AG04450 (cell line): ENCODE data around the gene MAPK8IP3. TPM values are rescaled to one million over a fixed set of nuclear protein-coding genes. Genes with fewer than 3 reads are reported as not detected.

ENCODE experiments used
- CTCF ChIA-PET: fragments of 300-600, 350-600 bp; formaldehyde crosslinking; extraction: SDS; loops from one replicate; lab custom pipeline; 2022; ENCODE audit warnings: antibody characterized with exemption, inconsistent platforms; lab: Charles Lee
- POLR2A ChIA-PET: fragments of 350-600 bp; formaldehyde crosslinking; extraction: SDS; loops from one replicate; lab custom pipeline; 2021; ENCODE audit warnings: antibody characterized with exemption, inconsistent platforms; lab: Yijun Ruan, JAX
- DNase-seq: peaks from one replicate; pipeline ENCODE4 v3.0.0-alpha.2; 2011; ENCODE audit warnings: low read depth, low spot score
- H3K27ac ChIP-seq: one replicate; pipeline ENCODE4 v1.5.1; 2012; ENCODE audit warnings: low read depth, low read length, control low read depth
- H3K27me3 ChIP-seq: one replicate; pipeline ENCODE4 v1.6.0; 2012; ENCODE audit warnings: low read length; ENCODE audit not compliant: control insufficient read depth, insufficient read depth
- H3K4me3 ChIP-seq: 2 replicates; pipeline ENCODE4 v1.5.1; 2011; ENCODE audit warnings: mild to moderate bottlenecking, low read depth, low read length, control low read depth
- H3K9me3 ChIP-seq: 2 replicates; pipeline ENCODE4 v1.5.1; 2012; ENCODE audit warnings: low read length; ENCODE audit not compliant: control insufficient read depth, insufficient read depth
- CTCF ChIP-seq: IDR thresholded peaks from 2 replicates; pipeline ENCODE4 v1.5.1; 2011; ENCODE audit warnings: low read depth, low read length, control low read depth, inconsistent platforms
- polyA plus RNA-seq: library from polyadenylated mRNA; depleted of rRNA; stranded (reverse); fragments of >200 nt; gene quantifications from 2 replicates; pipeline ENCODE4 v1.2.3, GENCODE V29; 2011

MAPK8IP3 gene
- polyA plus RNA-seq, 1 experiment: 11.8 TPM

GRCh38 chr16:1788708-1789100 lies 82.7 kb downstream of the MAPK8IP3 start:
- ChIA-PET POLR2A (no interaction called here), CTCF (no interaction called here)
- Histone ChIP-seq H3K4me3 (no peak overlapping the region), H3K27me3 (no peaks in the 10 kb centered on the region), H3K27ac (no peak overlapping the region), H3K9me3 (no peaks in the 10 kb centered on the region; the same call in 1 of the 2 replicates)
- TF ChIP-seq CTCF: no peak
- no peak for DNase-seq

- H3K9me3 ChIP-seq: no peaks in the 10 kb centered on the region; the same call in 1 of the 2 replicates
- H3K27ac ChIP-seq: no peak overlapping the region
- no peak for TF ChIP-seq CTCF
- no peak for DNase-seq
- ChIA-PET POLR2A (no interaction called here), CTCF (no interaction called here)
- no peaks in the 10 kb centered on the region for H3K27me3 ChIP-seq
- H3K4me3 ChIP-seq: no peak overlapping the region
Measured at GRCh38 chr16:1789643-1790045, 83.6 kb downstream of the MAPK8IP3 start.

GRCh38 chr16:1790261-1790610 lies 84.2 kb downstream of the MAPK8IP3 start:
- H3K27ac ChIP-seq: no peak overlapping the region
- H3K9me3 ChIP-seq: no peaks in the 10 kb centered on the region; the same call in 1 of the 2 replicates
- no peak for TF ChIP-seq CTCF
- ChIA-PET CTCF (no interaction called here), POLR2A (no interaction called here)
- no peak for DNase-seq
- H3K27me3 ChIP-seq: no peaks in the 10 kb centered on the region
- H3K4me3 ChIP-seq: no peak overlapping the region

GRCh38 chr16:1790611-1791255 lies 84.7 kb downstream of the MAPK8IP3 start:
- Histone ChIP-seq H3K4me3 (no peak overlapping the region), H3K9me3 (no peaks in the 10 kb centered on the region; the same call in 1 of the 2 replicates), H3K27ac (no peak overlapping the region), H3K27me3 (no peaks in the 10 kb centered on the region)
- ChIA-PET CTCF (no interaction called here), POLR2A (no interaction called here)
- TF ChIP-seq CTCF: no peak
- DNase-seq: no peak

GRCh38 chr16:1791256-1791942 lies 85.4 kb downstream of the MAPK8IP3 start:
- no peaks in the 10 kb centered on the region for H3K27me3 ChIP-seq
- ChIA-PET POLR2A (no interaction called here), CTCF (no interaction called here)
- no peak for TF ChIP-seq CTCF
- no peak for DNase-seq
- H3K4me3 ChIP-seq: no peak overlapping the region
- no peaks in the 10 kb centered on the region; the same call in 1 of the 2 replicates for H3K9me3 ChIP-seq
- H3K27ac ChIP-seq: no peak overlapping the region
